HG03159 (cell line): ENCODE results near the gene KRTAP17-1.
"Not testable (repeated sequence)": the region's sequence is repeated elsewhere in the genome, so short reads cannot be mapped to it uniquely, and the experiment has no call there.

ENCODE experiments used
- ATAC-seq: cut with Tn5 transposase; IDR thresholded peaks from one replicate; pipeline ENCODE4 v1.9.1; 2021; ENCODE audit warnings: mild to moderate bottlenecking, moderate library complexity; ENCODE audit not compliant: unreplicated experiment

Gene KRTAP17-1

GRCh38 chr17:41315204-41315794 is at the start of gene KRTAP17-1:
Gene KRTAP17-1 (minus strand): TSS chr17:41315710. CDS start chr17:41315650, 60 bp downstream.
- no peak for ATAC-seq

- no peak for ATAC-seq
These were observed 48.4 kb upstream of the KRTAP17-1 start for GRCh38 chr17:41363881-41364280.

GRCh38 chr17:41360296-41360995 is 44.9 kb upstream of the KRTAP17-1 start:
- ATAC-seq: no peak

GRCh38 chr17:41354536-41354935 is 39.0 kb upstream of the KRTAP17-1 start:
- ATAC-seq: no peak

- no peak for ATAC-seq
These were observed 37.3 kb upstream of the KRTAP17-1 start for GRCh38 chr17:41352597-41353366.

- ATAC-seq: no peak
These were observed 35.7 kb upstream of the KRTAP17-1 start for GRCh38 chr17:41351177-41351576.

- not testable (repeated sequence) for ATAC-seq
These were observed 34.9 kb upstream of the KRTAP17-1 start, which contains the start of gene KRT33A for GRCh38 chr17:41350381-41350878. Gene KRT33A (minus strand): TSS chr17:41350828. CDS start chr17:41350767, 61 bp downstream.

- ATAC-seq: no peak
These were observed 32.6 kb upstream of the KRTAP17-1 start for GRCh38 chr17:41347869-41348760.

GRCh38 chr17:41346421-41346820 is 30.9 kb upstream of the KRTAP17-1 start:
- not testable (repeated sequence) for ATAC-seq

- no peak for ATAC-seq
These were observed 30.5 kb upstream of the KRTAP17-1 start for GRCh38 chr17:41345992-41346391.

- no peak for ATAC-seq
These were observed 27.5 kb upstream of the KRTAP17-1 start for GRCh38 chr17:41343029-41343428.

- no peak for ATAC-seq
These were observed 25.7 kb upstream of the KRTAP17-1 start for GRCh38 chr17:41340934-41341861.

GRCh38 chr17:41340494-41340893 is 25.0 kb upstream of the KRTAP17-1 start:
- ATAC-seq: no peak

- ATAC-seq: no peak
These were observed 24.2 kb upstream of the KRTAP17-1 start for GRCh38 chr17:41339571-41340172.

GRCh38 chr17:41338961-41339485 is 23.5 kb upstream of the KRTAP17-1 start:
- no peak for ATAC-seq

GRCh38 chr17:41335747-41336146 is 20.2 kb upstream of the KRTAP17-1 start:
- ATAC-seq: no peak

- ATAC-seq: no peak
These were observed 19.1 kb upstream of the KRTAP17-1 start for GRCh38 chr17:41334385-41335305.

- ATAC-seq: no peak
These were observed 18.3 kb upstream of the KRTAP17-1 start for GRCh38 chr17:41333836-41334235.
